Measurements from ENCODE around the gene NTRK1.

Gene NTRK1

DNA sequence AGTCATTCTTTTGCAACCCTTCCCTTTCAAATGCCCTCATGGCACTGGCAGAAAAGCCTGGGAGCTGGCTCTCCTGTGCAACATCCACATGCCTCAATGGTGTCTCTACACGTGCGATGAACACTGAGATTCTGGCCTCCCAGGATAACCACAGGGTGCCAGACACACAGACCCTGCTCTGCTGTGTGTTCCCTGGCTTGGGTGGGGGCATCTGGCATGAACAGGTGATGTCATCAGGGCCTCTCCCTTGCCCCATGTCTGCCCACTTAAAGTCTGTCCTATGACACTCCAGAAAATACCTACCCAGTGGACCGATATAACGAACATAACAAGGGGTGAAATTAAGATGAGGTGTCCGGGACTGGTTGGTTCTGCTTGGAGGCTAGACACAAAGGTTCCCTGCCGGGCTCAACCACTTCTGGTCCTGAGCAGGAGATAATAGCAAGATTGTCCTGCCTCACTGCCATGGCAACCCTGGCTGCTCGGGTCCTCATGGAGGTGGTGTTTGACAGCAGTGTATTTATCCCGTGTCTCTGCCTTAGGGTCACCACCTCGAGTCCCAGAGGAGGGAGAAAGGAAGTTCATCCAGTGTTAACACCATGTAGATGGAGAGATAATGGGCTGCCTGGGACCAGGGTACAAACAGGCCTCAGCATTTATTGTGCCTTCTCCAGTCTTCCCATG, 21.1 kb upstream of the NTRK1 start:
- no peak for DNase-seq

DNA sequence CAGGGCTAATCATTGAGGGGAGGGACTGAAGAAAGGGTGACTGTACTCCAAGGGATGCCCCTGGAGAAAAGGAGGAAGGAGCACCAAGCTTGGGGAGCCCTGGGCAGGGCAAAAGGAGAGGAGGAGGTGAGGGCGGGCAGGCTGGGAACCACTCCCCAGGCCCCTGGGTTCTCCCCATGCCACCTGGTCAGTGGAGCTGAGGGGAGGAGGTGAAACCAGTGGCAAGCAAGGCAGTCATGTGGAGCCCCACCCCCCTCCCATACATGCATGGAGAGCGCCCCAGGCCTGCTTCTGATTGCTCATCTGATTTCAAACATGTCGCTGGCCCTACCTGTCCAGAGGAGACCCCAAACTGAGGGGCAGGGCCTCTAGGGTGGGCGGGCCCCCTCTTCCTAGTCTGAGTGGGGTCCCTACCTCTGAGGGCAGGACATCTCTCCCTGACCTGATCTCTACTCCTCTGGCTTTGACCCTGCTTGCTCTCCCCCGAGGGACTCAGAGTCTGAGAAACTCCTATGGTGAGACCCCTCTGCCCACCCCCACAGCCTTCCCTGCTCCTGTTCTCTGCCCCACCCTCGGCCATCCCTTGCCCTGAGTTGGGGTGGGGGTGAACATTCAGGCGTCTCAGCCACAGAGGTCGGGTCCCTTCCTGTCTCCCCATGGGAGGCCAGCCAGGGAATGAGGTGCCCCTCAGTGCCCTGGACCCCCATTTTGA, 20.3 kb upstream of the NTRK1 start:
- DNase-seq, result no peak

DNA sequence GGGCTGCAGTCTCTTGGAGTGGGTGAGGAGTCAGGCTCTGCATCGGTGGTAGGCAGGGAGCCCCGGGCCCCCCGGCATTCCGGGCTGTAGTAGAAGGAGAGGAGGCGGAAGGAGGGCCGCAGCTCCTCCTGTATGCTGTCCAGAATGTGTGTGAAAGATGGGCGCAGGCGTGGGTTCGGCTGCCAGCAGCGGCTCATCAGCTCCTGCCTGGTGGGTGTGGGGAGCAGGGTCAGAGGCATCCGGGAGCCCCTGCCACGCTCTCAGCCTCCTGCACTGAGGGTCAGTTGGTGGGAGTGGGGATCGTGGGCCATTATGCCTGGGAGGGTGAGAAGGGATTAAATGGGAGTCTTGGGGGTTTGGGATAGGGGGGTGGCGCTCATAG, 19.8 kb upstream of the NTRK1 start:
- DNase-seq, result no peak

DNA sequence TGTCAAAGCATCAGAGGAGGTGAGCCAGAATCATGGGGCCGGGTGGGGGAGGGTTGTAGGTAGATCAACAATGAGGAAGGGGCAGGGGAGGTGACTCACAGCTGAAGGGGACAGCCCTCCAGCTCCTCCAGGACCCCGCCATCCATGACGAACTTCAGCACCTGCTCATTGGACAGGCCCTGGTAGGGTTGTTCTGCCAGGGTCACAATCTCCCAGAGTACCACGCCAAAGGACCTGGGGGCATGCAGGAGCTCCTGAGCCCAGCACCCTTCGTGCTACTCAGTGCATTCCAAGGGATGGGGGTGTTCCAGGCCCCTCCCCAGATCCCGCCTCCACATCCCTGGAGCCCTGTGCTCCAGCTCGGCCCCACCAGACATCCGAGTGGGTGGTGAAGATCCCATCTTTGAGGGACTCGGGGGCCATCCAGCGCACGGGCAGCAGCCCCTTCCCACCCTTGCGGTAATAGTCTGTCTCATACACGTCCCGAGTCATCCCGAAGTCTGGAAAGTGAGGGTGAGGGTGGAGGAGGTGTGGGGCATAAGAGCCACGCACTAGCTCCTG, 19.3 kb upstream of the NTRK1 start:
- DNase-seq, result no peak

DNA sequence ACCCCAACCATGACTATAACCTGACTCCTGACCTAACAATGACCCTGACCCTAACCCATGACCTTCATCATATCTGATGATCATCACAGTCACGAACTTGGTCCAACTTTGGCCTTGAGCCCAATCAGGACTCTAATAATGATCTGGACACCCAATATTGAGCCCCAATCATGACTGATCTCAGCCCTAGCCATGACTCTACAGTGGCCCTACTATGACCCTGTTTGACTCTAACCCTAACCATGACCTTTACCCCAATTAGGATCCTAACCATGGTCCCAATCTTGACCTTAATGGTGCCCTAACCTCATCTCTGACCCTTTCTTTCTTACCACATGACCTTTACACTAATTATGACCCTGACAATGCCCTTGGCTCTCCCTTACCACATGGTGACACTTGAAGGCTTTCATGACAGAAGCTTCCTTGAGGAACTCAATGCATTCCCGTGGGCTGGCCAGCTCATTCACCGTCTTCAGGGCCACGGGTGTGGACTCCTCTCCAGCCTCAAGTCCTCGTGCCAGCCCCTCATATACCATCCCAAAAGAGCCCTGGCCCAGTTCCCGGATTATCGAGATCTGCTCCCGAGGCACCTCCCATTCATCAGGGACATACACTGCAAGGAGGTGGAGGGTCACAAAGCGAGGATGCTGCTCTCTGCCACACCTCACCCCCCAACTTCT, 17.9 kb upstream of the NTRK1 start:
- DNase-seq, result no peak

DNA sequence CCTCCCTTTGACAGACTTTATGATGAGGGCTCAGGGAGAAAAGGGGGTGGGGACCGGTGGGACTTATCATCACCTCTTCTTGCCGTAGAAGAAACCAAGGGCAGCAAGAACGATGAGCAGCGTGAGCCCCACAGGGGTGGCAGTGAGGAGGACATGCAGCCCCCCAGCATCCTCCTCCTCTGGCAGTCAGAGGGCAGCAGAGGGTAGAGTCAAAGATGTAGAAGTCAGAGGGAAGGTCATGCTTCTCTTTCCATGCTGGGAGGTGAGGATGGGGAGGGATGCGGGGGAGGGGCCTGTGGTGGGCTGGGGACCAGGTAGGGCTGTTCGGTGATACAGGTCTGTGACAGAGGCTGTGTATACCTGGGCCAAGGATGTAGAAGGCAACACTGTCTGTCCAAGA, 16.6 kb upstream of the NTRK1 start:
- no peak for DNase-seq

DNA sequence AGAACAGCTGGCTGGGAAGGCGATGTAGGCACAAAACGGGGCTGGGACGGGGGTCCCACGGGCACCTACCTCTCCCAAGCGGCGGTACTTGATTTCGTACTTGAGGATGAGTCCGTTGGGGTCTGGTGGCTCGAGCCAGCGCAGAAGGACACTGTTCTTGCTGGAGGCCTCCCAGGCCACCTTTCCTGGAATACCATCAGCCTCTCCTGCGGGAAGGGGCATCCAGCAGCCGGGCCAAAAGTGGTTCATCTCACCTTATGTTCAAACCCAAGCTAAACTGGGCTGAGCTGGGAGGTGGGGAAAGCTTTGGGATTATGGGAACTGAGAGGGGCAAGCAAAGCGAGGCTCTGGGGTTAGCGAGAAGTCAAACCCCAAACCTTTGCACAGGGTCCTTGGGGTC, 16.0 kb upstream of the NTRK1 start:
- DNase-seq, result no peak

DNA sequence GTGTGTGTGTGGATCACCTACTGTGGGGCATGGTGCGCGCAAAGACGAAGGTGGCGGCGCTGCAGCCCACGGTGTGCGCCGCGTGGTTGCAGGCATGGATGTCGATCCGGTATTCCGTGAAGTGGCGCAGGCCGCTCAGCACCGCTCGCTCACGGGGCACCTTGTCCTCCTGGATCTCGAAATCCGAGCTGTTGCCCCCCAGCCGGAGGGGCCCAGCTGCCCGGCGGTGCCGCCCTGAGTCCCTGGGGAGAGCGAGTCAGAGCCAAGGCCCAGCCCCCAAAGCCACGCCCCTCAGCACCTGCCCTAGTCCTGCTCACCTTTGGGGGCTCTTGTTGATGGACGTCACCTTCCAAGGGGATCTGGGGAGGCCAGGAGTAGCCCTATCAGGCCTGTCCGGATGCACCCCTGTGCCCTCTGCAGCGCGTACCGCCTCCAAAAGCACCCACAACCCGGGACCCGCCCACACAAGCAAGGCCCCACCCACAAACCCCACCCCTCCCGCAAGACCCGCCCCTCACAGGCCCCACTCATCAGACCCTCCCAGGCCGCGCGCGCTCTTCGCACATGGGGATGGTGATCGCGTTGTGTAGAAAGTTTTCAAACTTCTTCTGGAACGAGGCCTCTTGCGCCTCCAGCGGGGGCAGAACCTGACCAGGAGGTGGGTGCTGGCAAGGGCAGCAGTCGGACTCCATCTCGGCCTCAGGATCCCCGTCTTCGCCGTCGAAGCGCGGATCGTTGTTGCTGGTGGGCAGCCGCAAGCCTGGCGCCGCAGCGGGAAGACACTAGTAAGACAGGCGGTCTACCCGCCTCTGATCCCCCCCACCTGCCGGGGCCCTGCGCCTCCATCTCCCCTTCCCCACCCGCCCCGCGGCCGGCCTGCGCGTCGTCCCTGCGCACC, 15.4 kb upstream of the NTRK1 start:
- DNase-seq, result no peak

DNA sequence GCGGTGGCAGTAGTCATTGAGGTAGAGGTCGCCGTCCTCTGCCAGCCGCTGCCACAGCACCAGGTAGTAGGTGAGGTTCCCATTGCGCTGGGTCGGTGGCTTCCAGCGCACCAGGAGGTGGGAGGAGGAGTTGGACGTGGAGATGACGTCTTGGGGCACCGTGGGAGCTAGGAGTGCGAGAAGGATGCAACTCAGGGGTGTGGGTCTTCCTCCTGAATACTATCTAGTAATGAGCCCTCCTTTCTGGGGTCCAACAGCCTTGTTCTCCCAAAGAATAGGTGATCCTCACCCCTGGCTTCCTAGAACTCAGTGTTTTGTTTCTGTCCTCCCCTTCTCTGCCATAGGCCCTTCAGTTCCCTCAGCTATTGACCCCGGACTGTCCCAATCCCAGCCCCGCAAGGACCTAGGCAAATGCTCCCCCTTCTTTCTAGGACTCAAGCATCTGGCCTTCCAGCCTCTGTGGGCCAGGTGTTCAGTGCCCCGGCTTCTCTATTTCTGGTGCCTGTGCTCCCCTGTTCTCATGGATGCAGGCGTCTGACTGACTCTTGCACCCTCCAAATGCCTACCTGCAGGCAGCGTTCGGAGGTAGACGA, 14.6 kb upstream of the NTRK1 start:
- no peak for DNase-seq

DNA sequence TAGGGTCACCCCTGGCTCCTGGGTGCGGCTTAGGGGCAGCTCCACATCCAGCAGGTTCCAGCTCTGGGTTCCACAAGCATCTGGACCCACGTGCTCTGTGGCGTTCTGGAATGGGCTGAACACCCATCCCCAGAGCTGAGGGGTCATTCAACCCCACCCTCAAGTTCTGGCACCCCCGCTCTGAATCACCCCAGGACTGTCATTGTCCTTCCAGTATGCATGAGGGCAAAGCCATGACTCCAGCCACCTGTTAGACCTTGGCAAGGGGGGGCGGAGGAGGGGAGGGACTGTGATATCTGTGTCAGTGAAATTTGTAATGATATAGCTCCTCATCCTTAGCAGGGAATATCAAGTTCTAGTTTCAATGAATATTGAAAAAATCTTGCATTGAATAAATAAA, 14.0 kb upstream of the NTRK1 start:
- DNase-seq, result no peak

DNA sequence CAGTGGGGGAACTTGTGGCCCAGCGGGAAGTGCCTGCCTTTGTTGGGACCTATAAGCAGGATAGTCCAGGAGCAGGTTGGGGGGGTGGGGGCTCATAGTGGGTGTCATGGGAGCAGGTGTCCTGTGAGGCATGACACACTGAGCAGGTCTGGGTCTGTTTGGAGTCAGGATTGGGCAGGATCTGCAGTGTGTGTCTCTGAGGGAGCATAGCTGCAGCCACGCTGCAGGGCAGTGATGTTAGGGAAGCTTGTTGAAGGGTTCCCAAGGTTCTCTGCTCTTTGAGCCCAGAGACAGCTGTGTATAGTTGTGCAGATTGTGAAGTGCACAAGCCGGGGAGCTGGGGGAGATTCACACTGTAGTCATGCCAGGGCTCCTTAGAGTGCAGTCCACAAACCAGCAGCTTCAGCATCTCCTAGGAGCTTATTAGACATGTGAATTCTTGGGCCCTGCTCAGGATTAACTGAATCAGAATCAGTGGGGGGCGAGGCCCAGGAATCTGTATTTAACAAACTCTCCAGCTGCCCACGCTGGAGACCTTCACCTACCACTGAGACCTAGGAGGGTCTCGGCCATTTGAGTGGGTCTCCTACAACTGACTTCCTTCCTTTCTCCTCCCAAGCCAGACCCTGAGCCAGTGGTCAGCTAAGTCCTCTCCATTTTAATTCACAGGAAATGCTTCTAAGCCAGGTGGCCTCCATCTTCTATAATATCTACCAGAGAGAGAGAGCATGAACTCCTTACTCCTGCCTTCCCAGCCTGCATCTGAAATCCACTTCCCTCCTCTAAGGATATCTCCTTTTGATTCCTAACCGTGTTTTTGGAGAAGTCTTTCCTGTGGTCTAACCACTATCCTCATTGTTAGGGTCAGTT, 12.8 kb upstream of the NTRK1 start:
- no peak for DNase-seq

DNA sequence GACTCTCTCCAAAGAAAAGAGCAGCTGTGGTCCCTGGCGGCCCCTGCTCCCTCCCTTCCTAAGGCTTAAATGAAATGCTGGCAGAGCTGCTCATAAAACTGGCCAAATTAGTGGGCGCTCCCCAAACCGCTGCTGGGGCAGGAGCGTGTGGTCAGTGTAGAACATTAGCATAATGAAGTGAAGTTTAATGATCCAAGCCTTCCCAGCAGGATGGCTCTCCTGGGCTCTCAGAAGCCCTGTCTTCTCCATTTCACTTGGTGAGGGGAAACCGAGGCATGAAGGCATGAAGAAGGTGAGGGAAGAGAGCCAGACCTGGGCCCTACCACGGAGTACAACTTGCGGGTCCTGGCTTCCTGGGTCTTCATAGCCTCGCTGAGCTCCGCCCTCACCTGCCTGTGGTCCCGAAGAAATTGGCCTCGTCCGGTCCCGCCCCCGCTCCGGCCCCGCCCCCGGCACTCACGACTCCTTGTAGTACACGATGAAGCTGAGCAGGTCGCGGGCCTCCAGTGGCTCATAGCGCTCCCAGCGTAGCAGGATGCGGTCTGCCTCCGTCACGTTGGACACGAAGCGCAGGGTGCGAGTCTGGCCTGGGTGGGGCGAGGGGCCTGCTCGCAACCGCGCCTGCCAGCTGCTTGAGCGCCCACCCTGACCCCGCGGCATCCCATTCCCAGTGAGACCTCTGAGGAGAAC, 12.1 kb upstream of the NTRK1 start:
- DNase-seq, result no peak

DNA sequence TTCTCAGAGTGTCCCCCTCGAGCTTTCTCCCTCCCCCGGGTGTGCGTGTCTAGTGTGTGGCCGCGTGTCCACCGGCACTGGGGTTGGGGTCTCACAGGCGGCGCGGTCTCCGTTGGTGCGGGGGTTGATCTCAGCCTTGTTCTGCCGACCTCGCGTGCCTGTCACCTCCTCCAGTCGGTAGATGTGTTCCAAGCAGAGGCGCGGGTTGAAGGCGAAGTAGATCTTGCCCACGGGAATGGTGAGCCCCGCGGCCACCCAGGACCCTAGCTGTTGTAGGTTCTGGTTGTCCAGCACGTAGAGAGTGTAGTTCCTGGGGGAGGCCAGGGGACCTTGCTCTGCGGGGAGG, 11.5 kb upstream of the NTRK1 start:
- DNase-seq, result no peak

DNA sequence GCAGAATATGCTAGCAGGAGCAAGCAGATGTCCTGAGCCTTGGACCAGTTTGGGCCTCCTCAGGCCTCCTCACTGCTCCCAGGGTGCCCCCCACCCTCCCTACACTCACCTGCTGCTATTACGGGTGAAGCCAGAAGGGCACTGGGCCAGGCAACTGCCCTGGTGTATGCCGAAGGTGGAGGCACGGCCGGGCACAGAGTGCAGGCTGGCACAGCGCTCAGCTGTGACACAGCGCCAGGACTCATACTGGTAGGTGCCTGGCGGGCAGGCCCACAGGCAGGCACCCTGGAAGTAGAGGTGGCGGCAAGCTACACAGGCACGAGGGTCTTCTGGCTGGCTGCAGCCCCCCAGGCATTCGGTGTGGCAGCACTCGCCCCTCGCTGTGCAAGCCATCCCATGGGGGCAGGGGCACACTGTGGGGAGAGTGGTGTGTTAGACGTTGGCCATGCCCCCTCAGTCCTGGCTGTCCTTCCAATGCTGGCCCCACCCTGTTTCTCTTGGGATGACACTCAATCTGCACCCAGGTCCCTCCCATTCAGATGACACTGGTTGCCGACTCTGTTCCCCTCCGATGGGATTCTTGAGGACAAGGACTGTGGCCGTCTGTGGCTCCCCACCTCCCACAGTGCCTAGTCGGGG, 8.8 kb upstream of the NTRK1 start:
- no peak for DNase-seq

DNA sequence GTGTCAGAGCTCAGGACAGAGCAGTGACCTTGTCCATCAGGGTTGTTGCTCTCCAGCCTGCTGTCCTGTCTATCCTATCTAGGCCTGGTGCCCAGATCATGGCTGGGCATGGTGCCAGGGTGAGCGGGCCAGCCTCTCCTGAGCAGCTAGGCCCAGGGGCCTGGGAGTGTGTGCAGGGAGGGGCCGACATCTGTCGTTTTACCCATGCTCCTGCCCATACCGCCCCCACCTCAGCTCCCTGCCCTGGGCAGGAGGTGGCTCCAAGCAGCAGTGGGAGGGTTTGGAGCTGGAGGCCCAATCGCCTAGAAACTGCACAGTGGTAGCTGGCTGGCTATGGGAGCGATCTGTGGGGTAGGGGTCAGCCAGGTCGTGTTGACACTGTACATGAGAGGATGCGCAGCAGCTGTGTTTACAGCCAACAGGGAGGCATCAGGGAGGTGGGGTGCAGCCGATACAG, 8.2 kb upstream of the NTRK1 start:
- DNase-seq, result peak; percentile 73

DNA sequence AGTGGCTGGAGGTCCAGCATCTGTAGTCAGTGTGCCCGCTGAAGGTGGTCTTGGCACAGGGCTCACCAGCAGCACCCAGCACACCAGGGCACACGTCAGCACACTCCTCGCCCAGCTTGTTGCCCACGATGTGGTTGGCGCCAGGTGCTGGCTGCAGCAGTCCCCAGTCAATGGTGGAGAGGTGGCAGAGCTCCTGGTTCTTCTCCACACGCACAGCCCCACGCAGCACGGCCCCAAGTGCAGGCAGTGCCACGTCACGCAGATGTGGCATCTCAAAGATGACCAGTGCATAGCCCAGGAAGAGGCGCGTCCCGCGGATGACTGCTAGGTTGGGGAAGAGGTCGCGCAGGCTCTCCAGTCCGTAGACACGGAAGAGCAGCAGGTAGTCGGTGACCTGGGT, 6.9 kb upstream of the NTRK1 start:
- no peak for DNase-seq

DNA sequence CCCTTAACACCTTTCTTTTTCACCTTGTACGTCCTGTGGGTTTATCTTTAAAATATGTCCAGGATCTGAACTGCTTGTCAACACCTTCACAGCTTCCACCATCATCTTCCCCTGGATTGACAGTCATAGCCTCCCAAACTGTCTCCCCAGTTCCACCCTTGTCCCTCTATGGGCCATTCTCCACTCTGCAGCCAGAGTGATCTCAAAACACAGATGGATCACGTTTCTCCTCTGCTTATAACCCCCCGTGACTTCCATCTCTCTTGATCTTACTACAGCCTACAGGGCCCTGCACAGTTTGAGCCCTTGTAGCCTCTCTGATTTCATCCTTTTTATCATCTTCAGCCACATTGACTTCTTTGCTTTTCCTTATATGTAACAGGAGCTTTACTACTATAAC, 6.0 kb upstream of the NTRK1 start:
- DNase-seq, result no peak

DNA sequence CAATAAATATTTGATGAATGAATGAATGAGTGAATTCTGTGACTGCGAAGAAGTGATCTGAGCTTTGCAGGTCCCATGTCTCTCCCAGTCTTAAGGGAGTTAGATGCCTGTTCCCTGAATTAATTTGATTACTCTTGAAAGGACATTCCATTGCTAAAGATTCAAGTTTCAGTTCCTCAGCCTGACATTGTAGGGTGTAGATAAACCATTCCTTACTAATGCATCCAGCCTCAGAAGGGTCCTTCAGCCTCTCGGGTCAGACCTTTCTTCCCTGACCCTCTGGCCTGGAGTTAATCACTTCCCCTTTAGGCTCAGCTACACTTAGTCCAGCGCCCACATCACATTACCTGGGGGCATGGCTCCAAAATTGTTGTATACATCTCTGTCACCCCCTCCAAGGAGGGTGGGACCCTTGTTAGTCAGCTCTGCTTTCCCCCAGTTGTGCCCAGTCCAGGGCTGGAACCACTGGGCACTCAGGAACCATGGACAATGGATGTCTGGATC, 4.3 kb upstream of the NTRK1 start:
- no peak for DNase-seq

DNA sequence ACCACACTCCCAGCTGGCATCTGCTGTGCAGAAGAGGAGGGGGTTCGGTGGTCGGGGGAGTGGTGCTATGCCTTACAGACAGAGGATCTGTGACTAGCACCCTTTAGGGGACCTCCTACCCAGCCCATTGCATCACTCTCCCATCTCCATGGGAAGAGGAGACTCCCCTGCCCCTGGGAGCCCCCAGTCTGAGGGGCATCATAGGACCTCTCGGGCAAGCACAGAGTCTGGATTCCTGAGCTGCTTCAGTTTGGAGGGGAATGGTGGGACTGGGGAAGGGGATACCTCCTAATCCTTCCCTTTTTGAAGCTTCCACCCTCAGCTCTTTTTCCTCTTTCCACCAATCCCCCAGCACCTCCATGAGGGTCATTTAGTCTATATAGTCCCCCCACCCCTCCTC, 3.1 kb upstream of the NTRK1 start:
- no peak for DNase-seq

DNA sequence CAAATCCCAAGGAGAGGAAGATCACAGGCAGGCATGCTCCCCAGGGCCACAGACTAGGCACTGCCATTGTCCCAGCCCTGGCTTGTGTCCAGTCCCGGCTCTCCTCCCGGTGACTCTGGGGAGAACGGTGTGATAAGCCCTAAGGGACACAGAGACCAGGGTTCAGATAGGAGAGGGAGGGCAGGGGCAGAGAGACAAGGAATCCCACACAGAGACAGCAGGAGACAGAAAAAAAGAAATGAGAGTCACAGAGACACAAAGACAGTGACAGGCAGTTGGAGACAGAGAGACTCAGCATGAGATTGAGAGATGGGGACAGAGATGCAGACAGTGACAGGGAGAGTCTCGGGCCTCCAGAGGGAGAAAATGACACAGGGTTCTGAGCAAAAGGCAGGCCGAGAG, 2.1 kb upstream of the NTRK1 start:
- DNase-seq, result no peak

All from NCI-H2081 treated with DMSO at 0.1 percent for 48 hours (cell line).